Neuronal stem cell (in vitro differentiated cells): ENCODE measurements around the gene CBX8.
A peak's percentile ranks its signal among the peaks of the same experiment; 100 is the strongest.

Source experiments
- DNase-seq: peaks from one replicate; pipeline ENCODE4 v3.0.0-alpha.2; 2013; ENCODE audit warnings: low spot score
- H2AFZ ChIP-seq: one replicate; pipeline ENCODE4 v1.6.1; 2013; ENCODE audit warnings: mild to moderate bottlenecking, low read length, inconsistent platforms
- H2AK5ac ChIP-seq: 2 replicates; pipeline ENCODE4 v1.6.1; 2013; ENCODE audit warnings: low read depth, mild to moderate bottlenecking, inconsistent platforms, low read length, moderate library complexity, mixed read lengths
- H2BK120ac ChIP-seq: 2 replicates; pipeline ENCODE4 v1.6.1; 2013; ENCODE audit warnings: low read depth, mild to moderate bottlenecking, inconsistent platforms, low read length, moderate library complexity, mixed read lengths
- H2BK12ac ChIP-seq: one replicate; pipeline ENCODE4 v1.6.1; 2013; ENCODE audit warnings: low read length, inconsistent platforms
- H2BK15ac ChIP-seq: 2 replicates; pipeline ENCODE4 v1.6.1; 2013; ENCODE audit warnings: mild to moderate bottlenecking, low read length, inconsistent platforms, mixed read lengths
- H2BK5ac ChIP-seq: one replicate; pipeline ENCODE4 v1.6.1; 2013; ENCODE audit warnings: inconsistent platforms, mild to moderate bottlenecking, low read length, moderate library complexity
- H3K14ac ChIP-seq: one replicate; pipeline ENCODE4 v1.6.1; 2013; ENCODE audit warnings: low read length, inconsistent platforms
- H3K18ac ChIP-seq: 2 replicates; pipeline ENCODE4 v1.6.1; 2013; ENCODE audit warnings: low read length, inconsistent platforms
- H3K23ac ChIP-seq: 2 replicates; pipeline ENCODE4 v1.6.1; 2013; ENCODE audit warnings: low read depth, mild to moderate bottlenecking, mixed read lengths, low read length, inconsistent platforms; ENCODE audit not compliant: poor library complexity
- H3K27ac ChIP-seq: replicated peaks from 3 replicates; pipeline ENCODE4 v1.5.1; 2013; ENCODE audit warnings: low read length, inconsistent platforms
- H3K27me3 ChIP-seq, 3 experiments: 2 replicates each; pipeline ENCODE4 v1.6.1; 2013; ENCODE audit warnings: low read length in 3 of 3, mild to moderate bottlenecking in 2 of 3, inconsistent platforms in 1 of 3, low read depth in 1 of 3, mixed read lengths in 1 of 3, moderate library complexity in 1 of 3; ENCODE audit not compliant: control insufficient read depth in 3 of 3, insufficient read depth in 3 of 3
- H3K36me3 ChIP-seq, 2 donors: replicated peaks in 1 of 2; 2 replicates each; pipeline ENCODE4 v1.6.1; 2013; ENCODE audit warnings: low read length in 2 of 2; ENCODE audit not compliant: control insufficient read depth in 2 of 2, insufficient read depth in 2 of 2
- H3K4ac ChIP-seq: 2 replicates; pipeline ENCODE4 v1.6.1; 2013; ENCODE audit warnings: inconsistent platforms, mild to moderate bottlenecking, low read length, moderate library complexity
- H3K4me1 ChIP-seq, 2 donors: 1 replicate in 1 of 2; 2 replicates in 1 of 2; pipeline ENCODE4 v1.6.1; 2013; ENCODE audit warnings: low read length in 2 of 2, low read depth in 1 of 2; ENCODE audit not compliant: control insufficient read depth in 2 of 2, insufficient read depth in 1 of 2
- H3K4me2 ChIP-seq: one replicate; pipeline ENCODE4 v1.6.1; 2013; ENCODE audit warnings: mild to moderate bottlenecking, low read length, inconsistent platforms; ENCODE audit not compliant: insufficient read depth, poor library complexity, severe bottlenecking
- H3K4me3 ChIP-seq, 2 donors: 2 replicates each; pipeline ENCODE4 v1.5.1; 2013; ENCODE audit warnings: low read length in 2 of 2, mild to moderate bottlenecking in 2 of 2, inconsistent platforms in 1 of 2, moderate library complexity in 1 of 2
- H3K79me1 ChIP-seq: one replicate; pipeline ENCODE4 v1.6.1; 2013; ENCODE audit warnings: low read depth, mild to moderate bottlenecking, inconsistent platforms, low read length, moderate library complexity
- H3K9ac ChIP-seq: one replicate; pipeline ENCODE4 v1.6.1; 2013; ENCODE audit warnings: mild to moderate bottlenecking, low read depth, low read length, inconsistent platforms; ENCODE audit not compliant: poor library complexity
- H3K9me3 ChIP-seq, 2 donors: replicated peaks in 1 of 2; 2 replicates each; pipeline versions ENCODE3 to v1.6.1; 2013; ENCODE audit warnings: low read length in 2 of 2, mild to moderate bottlenecking in 2 of 2, inconsistent platforms in 1 of 2, low read depth in 1 of 2, mixed read lengths in 1 of 2, moderate library complexity in 1 of 2; ENCODE audit not compliant: control insufficient read depth in 2 of 2, insufficient read depth in 1 of 2
- H4K8ac ChIP-seq: one replicate; pipeline ENCODE4 v1.6.1; 2013; ENCODE audit warnings: low read depth, mild to moderate bottlenecking, inconsistent platforms, low read length, moderate library complexity
- H4K91ac ChIP-seq: one replicate; pipeline ENCODE4 v1.6.1; 2013; ENCODE audit warnings: low read length, low read depth, mild to moderate bottlenecking, inconsistent platforms; ENCODE audit not compliant: poor library complexity
- WGBS, 2 donors: extraction: QIAGEN DNeasy Blood & Tissue Kit; methylation state at CpG; one replicate each; pipeline ENCODE4 v1.1.7; 2013; ENCODE audit warnings: missing lambda C conversion rate in 2 of 2, mixed read lengths in 1 of 2; ENCODE audit not compliant: insufficient read length in 2 of 2, insufficient replicate concordance in 1 of 2; ENCODE audit errors: extremely low coverage in 2 of 2; 5-methylcytosine and 5-hydroxymethylcytosine counted together

CBX8 gene

GRCh38 chr17:79836972-79837887 lies 40.4 kb upstream of the CBX8 start:
- peak overlapping the region; percentile 20 for H2BK15ac ChIP-seq
- H3K27me3 ChIP-seq: peaks cover 26 to 75% (median 40%) of the 10 kb centered on the region in 3 experiments
- H3K4ac ChIP-seq: no peak overlapping the region
- H2BK12ac ChIP-seq: no peak overlapping the region
- peak overlapping the region; percentile 88 for H3K18ac ChIP-seq
- H4K8ac ChIP-seq: no peak overlapping the region
- peak overlapping the region; percentile 95 for H3K4me2 ChIP-seq
- peaks cover 0 to 3% of the 10 kb centered on the region in 2 donors for H3K9me3 ChIP-seq
- no peak overlapping the region for H4K91ac ChIP-seq
- no CpG with 5 or more reads among the region's 41 CpGs for WGBS, 2 donors
- peaks cover 0 to 51% of the 10 kb centered on the region in 2 donors for H3K36me3 ChIP-seq
- peak overlapping the region; percentile 70 to 71 for H3K4me3 ChIP-seq
- H3K23ac ChIP-seq: peak overlapping the region; percentile 93
- DNase-seq: no peak
- H3K14ac ChIP-seq: peak overlapping the region; percentile 97
- H3K27ac ChIP-seq: no peak overlapping the region
- peak overlapping the region; percentile 4 for H2BK120ac ChIP-seq
- H2BK5ac ChIP-seq: no peak overlapping the region
- peak overlapping the region; percentile 54 for H2AK5ac ChIP-seq
- H3K9ac ChIP-seq: no peak overlapping the region
- H3K4me1 ChIP-seq: peaks cover 24 to 48% of the 10 kb centered on the region in 2 donors
- H3K79me1 ChIP-seq: peaks cover 3% of the 10 kb centered on the region
- no peak overlapping the region for H2AFZ ChIP-seq

- Histone ChIP-seq H4K91ac (no peak overlapping the region), H3K4me1 (peaks cover 29 to 48% of the 10 kb centered on the region in 2 donors), H3K4me3 (peak overlapping the region in 1 of 2 donors; percentile 4), H3K14ac (no peak overlapping the region), H2BK15ac (peak overlapping the region; percentile 20), H2AK5ac (no peak overlapping the region), H3K27ac (no peak overlapping the region), H3K4me2 (peak overlapping the region; percentile 95), H3K79me1 (peaks cover 3% of the 10 kb centered on the region), H3K23ac (no peak overlapping the region), H2BK120ac (peak overlapping the region; percentile 4), H3K4ac (no peak overlapping the region), H2BK5ac (no peak overlapping the region), H3K36me3 (peaks cover 0 to 51% of the 10 kb centered on the region in 2 donors), H3K9ac (no peak overlapping the region), H3K9me3 (peaks cover 0 to 3% of the 10 kb centered on the region in 2 donors), H3K18ac (peak overlapping the region; percentile 55), H2BK12ac (no peak overlapping the region), H3K27me3 (peaks cover 19 to 68% (median 33%) of the 10 kb centered on the region in 3 experiments), H4K8ac (peak overlapping the region; percentile 66), H2AFZ (no peak overlapping the region)
- no peak for DNase-seq
- no CpG with 5 or more reads among the region's 18 CpGs for WGBS, 2 donors
These were observed 39.7 kb upstream of the CBX8 start for GRCh38 chr17:79836510-79836971.

DNA sequence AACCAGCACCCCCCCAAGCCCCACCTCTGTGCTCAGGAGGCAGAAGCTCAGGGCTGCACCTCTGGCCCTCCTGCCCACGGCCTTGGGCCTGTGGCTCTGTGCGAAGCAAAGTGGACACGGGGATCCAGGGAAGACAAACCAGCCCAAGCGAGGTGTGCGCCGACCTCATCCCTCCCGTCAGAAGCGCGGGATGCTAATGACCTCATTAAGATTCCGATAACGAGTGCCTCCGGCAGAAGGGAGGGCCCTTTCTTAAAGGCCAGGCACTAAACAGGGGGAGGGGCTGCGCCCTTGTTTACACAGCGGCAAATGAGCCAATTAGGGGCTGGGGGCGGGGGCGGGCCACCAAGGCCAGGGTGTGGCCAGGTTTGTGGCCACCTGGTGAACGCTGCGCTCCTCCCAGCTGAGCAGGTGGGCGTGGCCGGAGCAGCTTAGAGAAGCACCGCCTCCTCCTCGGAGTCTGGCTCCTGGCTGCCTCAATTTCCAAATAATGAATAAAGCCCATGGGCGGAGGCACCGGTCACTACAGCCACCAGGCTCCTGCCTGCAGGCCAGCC lies 39.2 kb upstream of the CBX8 start:
- Histone ChIP-seq H3K27ac (no peak overlapping the region), H4K8ac (peak overlapping the region; percentile 66), H3K79me1 (peaks cover 3% of the 10 kb centered on the region), H2BK5ac (no peak overlapping the region), H3K9me3 (peaks cover 0 to 3% of the 10 kb centered on the region in 2 donors), H3K18ac (peak overlapping the region; percentile 95), H3K9ac (no peak overlapping the region), H3K36me3 (peaks cover 0 to 51% of the 10 kb centered on the region in 2 donors), H3K14ac (no peak overlapping the region), H4K91ac (no peak overlapping the region), H3K23ac (peak overlapping the region; percentile 97), H3K4me2 (peak overlapping the region; percentile 95), H3K27me3 (peaks cover 14 to 63% (median 28%) of the 10 kb centered on the region in 3 experiments), H3K4me3 (peak overlapping the region in 1 of 2 donors; percentile 42), H2AFZ (no peak overlapping the region), H2BK15ac (peak overlapping the region; percentile 73), H2BK12ac (no peak overlapping the region), H2BK120ac (peak overlapping the region; percentile 77), H3K4ac (no peak overlapping the region), H3K4me1 (peaks cover 29 to 53% of the 10 kb centered on the region in 2 donors), H2AK5ac (peak overlapping the region; percentile 64)
- DNase-seq: no peak
- no CpG with 5 or more reads among the region's 24 CpGs for WGBS, 2 donors

- Histone ChIP-seq H3K36me3 (peaks cover 0 to 51% of the 10 kb centered on the region in 2 donors), H3K14ac (no peak overlapping the region), H3K9me3 (peaks cover 0 to 3% of the 10 kb centered on the region in 2 donors), H3K4me2 (peak overlapping the region; percentile 43), H4K8ac (no peak overlapping the region), H3K4ac (no peak overlapping the region), H2BK120ac (peak overlapping the region; percentile 77), H3K4me3 (no peak overlapping the region), H2AFZ (no peak overlapping the region), H2AK5ac (peak overlapping the region; percentile 89), H2BK15ac (peak overlapping the region; percentile 73), H3K23ac (peak overlapping the region; percentile 97), H3K4me1 (peaks cover 33 to 51% of the 10 kb centered on the region in 2 donors), H4K91ac (no peak overlapping the region), H3K79me1 (peaks cover 3% of the 10 kb centered on the region), H3K27ac (no peak overlapping the region), H3K18ac (peak overlapping the region; percentile 95), H2BK5ac (no peak overlapping the region), H3K27me3 (peaks cover 9 to 58% (median 23%) of the 10 kb centered on the region in 3 experiments), H2BK12ac (peak overlapping the region; percentile 63), H3K9ac (no peak overlapping the region)
- WGBS, 2 donors: no CpG with 5 or more reads among the region's 13 CpGs
- DNase-seq: no peak
These were observed 38.6 kb upstream of the CBX8 start for GRCh38 chr17:79835470-79835899.
